Globus pallidus (tissue), 1 donor: ENCODE data around the gene RNF207.

Source experiments
- DNase-seq: peaks from one replicate; pipeline ENCODE4 v3.0.0-alpha.2; 2015; ENCODE audit warnings: low spot score

Gene RNF207

GRCh38 chr1:6269720-6270400, 63.9 kb downstream of the RNF207 start:
- no peak for DNase-seq

GRCh38 chr1:6270401-6270800, 64.5 kb downstream of the RNF207 start:
- no peak for DNase-seq
